IMR-90 (cell line): Measurements from ENCODE around the gene MTFR1L. TPM values are rescaled to one million over a fixed set of nuclear protein-coding genes. Genes with fewer than 3 reads are reported as not detected.

Source experiments
- ATAC-seq: fragments of 200-7000 bp; cut with Tn5 transposase; 2 replicates; pipeline ENCODE4 v1.9.1; 2020; ENCODE audit warnings: low read depth, mild to moderate bottlenecking, moderate library complexity
- BruUV-seq: library from RNA; stranded (reverse); fragments of 400-500 nt; replicated peaks from 2 replicates; lab custom pipeline; 2021; lab: Mats Ljungman, UMichigan
- CTCF ChIA-PET: fragments of 300-600 bp; formaldehyde crosslinking; extraction: SDS; loops from one replicate; lab custom pipeline; 2021; ENCODE audit warnings: antibody characterized with exemption; lab: Yijun Ruan, JAX
- POLR2A ChIA-PET: fragments of 300-600 bp; sonication (Branson Sonifier 250); formaldehyde crosslinking; loops from one replicate; lab custom pipeline; 2022; ENCODE audit warnings: antibody characterized with exemption; ENCODE audit not compliant: unreplicated experiment; lab: Charles Lee
- DNase-seq: peaks from one replicate; pipeline ENCODE4 v3.0.0; 2013
- H2AFZ ChIP-seq: replicated peaks from 2 replicates; pipeline ENCODE3; 2013; ENCODE audit warnings: low read length, mild to moderate bottlenecking; ENCODE audit not compliant: poor library complexity
- H2AK5ac ChIP-seq: 2 replicates; pipeline ENCODE4 v1.6.1; 2013; ENCODE audit warnings: low read depth, low read length, inconsistent platforms
- H2AK9ac ChIP-seq: replicated peaks from 2 replicates; pipeline ENCODE3; 2013; ENCODE audit warnings: mild to moderate bottlenecking, low read depth, low read length, moderate library complexity; ENCODE audit not compliant: poor library complexity
- H2BK120ac ChIP-seq: 2 replicates; pipeline ENCODE4 v1.6.1; 2013; ENCODE audit warnings: low read depth, low read length, inconsistent platforms
- H2BK15ac ChIP-seq: 3 replicates; pipeline ENCODE4 v1.6.1; 2013; ENCODE audit warnings: low read depth, low read length, inconsistent platforms
- H2BK20ac ChIP-seq: 2 replicates; pipeline ENCODE4 v1.6.1; 2013; ENCODE audit warnings: low read depth, mild to moderate bottlenecking, inconsistent platforms, low read length, moderate library complexity
- H2BK5ac ChIP-seq: 2 replicates; pipeline ENCODE4 v1.6.1; 2013; ENCODE audit warnings: mild to moderate bottlenecking, low read depth, low read length, inconsistent platforms; ENCODE audit not compliant: poor library complexity, severe bottlenecking
- H3K14ac ChIP-seq: replicated peaks from 2 replicates; pipeline ENCODE4 v1.6.1; 2013; ENCODE audit warnings: low read depth, low read length, inconsistent platforms
- H3K18ac ChIP-seq: 2 replicates; pipeline ENCODE4 v1.6.1; 2013; ENCODE audit warnings: low read depth, low read length, control low read depth
- H3K23ac ChIP-seq: 2 replicates; pipeline ENCODE4 v1.6.1; 2013; ENCODE audit warnings: low read depth, low read length, inconsistent platforms
- H3K27ac ChIP-seq: 2 replicates; pipeline ENCODE4 v1.5.1; 2013; ENCODE audit warnings: mild to moderate bottlenecking, control low read depth, low read length; ENCODE audit not compliant: insufficient read depth
- H3K27me3 ChIP-seq: 2 replicates; pipeline ENCODE4 v1.6.1; 2013; ENCODE audit warnings: low read length; ENCODE audit not compliant: control insufficient read depth, insufficient read depth
- H3K36me3 ChIP-seq: 2 replicates; pipeline ENCODE4 v1.6.1; 2013; ENCODE audit warnings: low read length, mixed read lengths; ENCODE audit not compliant: control insufficient read depth, insufficient read depth
- H3K4ac ChIP-seq: 2 replicates; pipeline ENCODE4 v1.6.1; 2013; ENCODE audit warnings: low read depth, low read length, inconsistent platforms
- H3K4me1 ChIP-seq: 2 replicates; pipeline ENCODE4 v1.6.1; 2013; ENCODE audit warnings: low read length, mixed read lengths; ENCODE audit not compliant: control insufficient read depth, insufficient read depth
- H3K4me2 ChIP-seq: 2 replicates; pipeline ENCODE4 v1.6.1; 2013; ENCODE audit warnings: low read depth, mild to moderate bottlenecking, control low read depth, low read length, moderate library complexity
- H3K4me3 ChIP-seq: 2 replicates; pipeline ENCODE4 v1.5.1; 2013; ENCODE audit warnings: low read depth, mild to moderate bottlenecking, control low read depth, low read length, moderate library complexity; ENCODE audit not compliant: insufficient read depth
- H3K56ac ChIP-seq: 2 replicates; pipeline ENCODE4 v1.6.1; 2013; ENCODE audit warnings: low read length, inconsistent platforms; ENCODE audit not compliant: insufficient read depth; ENCODE audit errors: extremely low read depth
- H3K79me1 ChIP-seq, 2 experiments: 2 replicates each; pipeline ENCODE4 v1.6.1; 2013; ENCODE audit warnings: low read length in 2 of 2, inconsistent platforms in 1 of 2, low read depth in 1 of 2
- H3K9ac ChIP-seq: 2 replicates; pipeline ENCODE4 v1.6.1; 2013; ENCODE audit warnings: low read depth, low read length, control low read depth
- H3K9me1 ChIP-seq: 2 replicates; pipeline ENCODE4 v1.6.1; 2013; ENCODE audit warnings: low read length, inconsistent platforms; ENCODE audit not compliant: insufficient read depth
- H3K9me3 ChIP-seq: 2 replicates; pipeline ENCODE4 v1.6.1; 2013; ENCODE audit warnings: low read length; ENCODE audit not compliant: control insufficient read depth, insufficient read depth
- H4K20me1 ChIP-seq: 2 replicates; pipeline ENCODE4 v1.6.1; 2013; ENCODE audit warnings: low read length, inconsistent platforms; ENCODE audit not compliant: insufficient read depth
- H4K5ac ChIP-seq: 2 replicates; pipeline ENCODE4 v1.6.1; 2013; ENCODE audit warnings: mild to moderate bottlenecking, low read depth, low read length, control low read depth
- H4K8ac ChIP-seq, 2 experiments: 2 replicates each; pipeline ENCODE4 v1.6.1; 2013; ENCODE audit warnings: low read depth in 2 of 2, low read length in 2 of 2, control low read depth in 1 of 2, inconsistent platforms in 1 of 2
- H4K91ac ChIP-seq: 2 replicates; pipeline ENCODE4 v1.6.1; 2013; ENCODE audit warnings: low read depth, low read length, inconsistent platforms; ENCODE audit not compliant: insufficient read depth
- FOS ChIP-seq: fragments of 150-350 bp; IDR thresholded peaks from 2 replicates; pipeline ENCODE4 v1.6.1; 2016; ENCODE audit warnings: low read depth, low read length
- MXI1 ChIP-seq: IDR thresholded peaks from 2 replicates; pipeline ENCODE4 v1.6.1; 2012; ENCODE audit warnings: low read depth, mild to moderate bottlenecking, low read length, moderate library complexity, borderline replicate concordance
- NFE2L2 ChIP-seq: fragments of 150-350 bp; IDR thresholded peaks from 2 replicates; pipeline ENCODE4 v1.6.1; 2016; ENCODE audit warnings: low read depth, mild to moderate bottlenecking, low read length
- RFX5 ChIP-seq: IDR thresholded peaks from 2 replicates; pipeline ENCODE4 v1.8.0; 2012; ENCODE audit warnings: low read depth, mild to moderate bottlenecking, low read length, moderate library complexity
- SMC3 ChIP-seq: fragments of 150-350 bp; IDR thresholded peaks from 2 replicates; pipeline ENCODE4 v1.6.1; 2016; ENCODE audit warnings: low read depth, mild to moderate bottlenecking, antibody characterized with exemption, low read length, moderate library complexity
- USF2 ChIP-seq: fragments of 150-350 bp; IDR thresholded peaks from 2 replicates; pipeline ENCODE4 v1.6.1; 2017; ENCODE audit warnings: mild to moderate bottlenecking, antibody characterized with exemption, low read length, low read depth
- WGBS, 2 experiments: methylation state at CpG; one replicate each; pipeline versions ENCODE4 v1.1.5 to v1.1.7; 2013; ENCODE audit warnings: missing lambda C conversion rate in 2 of 2; ENCODE audit not compliant: insufficient read length in 1 of 2; ENCODE audit errors: extremely low coverage in 2 of 2; 5-methylcytosine and 5-hydroxymethylcytosine counted together
- dilution Hi-C: fragments of 300-500 bp; cut with HindIII; formaldehyde crosslinking; loops from one replicate; pipeline ENCODE4 v1.14.3; 2018; ENCODE audit warnings: low sequenced_read_pairs; ENCODE audit not compliant: unreplicated experiment
- in situ Hi-C: fragments of 300-500 bp; cut with MboI; formaldehyde crosslinking; loops from 3 replicates; pipeline ENCODE4 v1.14.3; 2019; ENCODE audit warnings: low sequenced_read_pairs, inconsistent platforms, mixed read lengths
- intact Hi-C: fragments of 100-400 bp; cut with micrococcal nuclease; formaldehyde crosslinking; loops from 2 replicates; pipeline ENCODE4 v1.10.0; 2022
- polyA plus RNA-seq, 3 experiments: library from polyadenylated mRNA; depleted of rRNA; stranded (reverse); fragments of >200 nt; gene quantifications; 2 replicates each; pipeline ENCODE4 v1.2.3, GENCODE V29; 2012; ENCODE audit warnings: low replicate concordance in 1 of 3
- total RNA-seq: library from RNA; depleted of rRNA; stranded (reverse); fragments of >200 nt; gene quantifications from 2 replicates; pipeline ENCODE4 v1.2.3, GENCODE V29; 2012

Gene MTFR1L
- total and polyA plus RNA-seq, 2 of the 4 experiments (the other 2 are of a cell fraction), result 69.1 to 69.7 TPM

- Histone ChIP-seq H3K4me3 (no peak overlapping the region), H3K18ac (no peak overlapping the region), H2AK5ac (no peak overlapping the region), H3K27me3 (no peaks in the 10 kb centered on the region), H2AFZ (no peak overlapping the region), H4K91ac (no peak overlapping the region), H2BK20ac (no peak overlapping the region), H2AK9ac (peak overlapping the region; percentile 45), H3K4ac (no peak overlapping the region), H3K9ac (no peak overlapping the region), H3K36me3 (peaks cover 52% of the 10 kb centered on the region), H3K9me1 (0 out of 2 replicates have a peak, but pooled peaks cover 4% of the 10 kb centered on the region), H4K5ac (no peak overlapping the region), H4K8ac (no peak overlapping the region), H3K9me3 (no peaks in the 10 kb centered on the region), H3K27ac (no peak overlapping the region), H3K56ac (no peak overlapping the region), H2BK5ac (no peak overlapping the region), H2BK120ac (no peak overlapping the region), H3K4me2 (no peak overlapping the region), H3K79me1 (peaks cover 0 to 17% of the 10 kb centered on the region in 2 experiments; a peak in 2 of 4 replicates), H4K20me1 (peaks cover 11% of the 10 kb centered on the region), H2BK15ac (no peak overlapping the region), H3K4me1 (no peaks in the 10 kb centered on the region; the same call in 1 of the 2 replicates), H3K14ac (no peak overlapping the region), H3K23ac (no peak overlapping the region)
- 81% methylated on average over 3 of the region's 11 CpGs; no CpG with 5 or more reads in 1 of the 2 experiments for WGBS, 2 experiments
- dilution Hi-C loops, result no loop called here
- in situ Hi-C loops, result loop anchor here (25.0 kb wide), 2 partner anchors 401 to 576 kb away; partner anchors contain the start of genes RHCE, RSRP1 and SYF2
- no peak for TF ChIP-seq FOS
- no peak for TF ChIP-seq USF2
- no peak for TF ChIP-seq NFE2L2
- no peak for TF ChIP-seq RFX5
- no peak for TF ChIP-seq MXI1
- TF ChIP-seq SMC3, result no peak
- DNase-seq (no peak), ATAC-seq (no peak)
- POLR2A ChIA-PET, result no interaction called here
- no TSS peak for BruUV-seq
- CTCF ChIA-PET, result interaction anchor here (0.6 kb wide), 1 partner anchor 12 kb away, joined by 3 read pairs; no protein-coding TSS in a partner anchor
- intact Hi-C loops, result loop anchor here (10.0 kb wide), 1 partner anchor 568 kb away; the partner anchor contains the start of gene RSRP1
Observed at GRCh38 chr1:25813071-25813733, 6.6 kb upstream of the MTFR1L start.
